ENCODE results near the gene NID1. TPM values are rescaled to one million over a fixed set of nuclear protein-coding genes. Genes with fewer than 3 reads are reported as not detected.
A peak's percentile ranks its signal among the peaks of the same experiment; 100 is the strongest.

The NID1 gene
- total and polyA plus RNA-seq, 11 donors: 19.4 to 157 (median 61.7) TPM

DNA sequence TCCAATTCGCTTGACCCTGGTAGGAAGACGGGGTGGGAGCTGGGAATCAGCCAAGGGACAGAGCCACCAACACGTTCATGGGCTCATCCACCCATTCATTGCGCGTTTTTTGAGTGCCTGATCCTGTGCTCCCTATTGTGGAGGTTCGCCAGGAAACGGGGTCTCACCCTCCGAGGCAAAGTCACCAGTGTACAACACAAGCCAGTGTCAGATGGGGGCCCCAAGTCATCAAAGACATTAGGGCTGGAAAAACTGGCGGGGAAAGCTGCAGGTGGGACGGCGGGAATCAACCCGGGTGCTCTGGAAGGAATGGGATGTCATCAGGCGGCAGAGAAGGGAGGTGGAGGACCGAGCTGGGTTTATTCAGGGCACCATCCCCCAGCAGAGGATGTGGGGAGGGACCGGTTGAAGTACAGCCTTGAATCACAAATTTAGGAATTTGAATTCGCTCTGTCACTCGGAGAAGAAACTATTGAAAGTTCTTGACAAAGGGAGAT lies 667 bp upstream of the NID1 start:
- Histone ChIP-seq H3K36me3 (peaks cover 0 to 17% (median 8%) of the 10 kb centered on the region in 9 donors), H3K27ac (peak overlapping the region; percentile 93 to 100 (median 97)), H3K4me3 (peak overlapping the region; percentile 71 to 98 (median 89)), H3K4me1 (peaks cover 0 to 62% (median 49%) of the 10 kb centered on the region in 12 donors), H3K27me3 (peaks cover 0 to 16% (median 0%) of the 10 kb centered on the region in 9 donors), H3K9me3 (peaks cover 0 to 11% (median 3%) of the 10 kb centered on the region in 12 donors)
- ATAC-seq: peak in 2 of 4 donors; percentile 2 to 4
- 10 to 15% (median 14%) methylated on average over 14 to 17 of the region's 17 CpGs for WGBS, 4 donors
- TF ChIP-seq POLR2A (IDR thresholded peaks at IDR 0.05): no peak
- TF ChIP-seq, protein P1, sequence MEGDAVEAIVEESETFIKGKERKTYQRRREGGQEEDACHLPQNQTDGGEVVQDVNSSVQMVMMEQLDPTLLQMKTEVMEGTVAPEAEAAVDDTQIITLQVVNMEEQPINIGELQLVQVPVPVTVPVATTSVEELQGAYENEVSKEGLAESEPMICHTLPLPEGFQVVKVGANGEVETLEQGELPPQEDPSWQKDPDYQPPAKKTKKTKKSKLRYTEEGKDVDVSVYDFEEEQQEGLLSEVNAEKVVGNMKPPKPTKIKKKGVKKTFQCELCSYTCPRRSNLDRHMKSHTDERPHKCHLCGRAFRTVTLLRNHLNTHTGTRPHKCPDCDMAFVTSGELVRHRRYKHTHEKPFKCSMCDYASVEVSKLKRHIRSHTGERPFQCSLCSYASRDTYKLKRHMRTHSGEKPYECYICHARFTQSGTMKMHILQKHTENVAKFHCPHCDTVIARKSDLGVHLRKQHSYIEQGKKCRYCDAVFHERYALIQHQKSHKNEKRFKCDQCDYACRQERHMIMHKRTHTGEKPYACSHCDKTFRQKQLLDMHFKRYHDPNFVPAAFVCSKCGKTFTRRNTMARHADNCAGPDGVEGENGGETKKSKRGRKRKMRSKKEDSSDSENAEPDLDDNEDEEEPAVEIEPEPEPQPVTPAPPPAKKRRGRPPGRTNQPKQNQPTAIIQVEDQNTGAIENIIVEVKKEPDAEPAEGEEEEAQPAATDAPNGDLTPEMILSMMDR (IDR thresholded peaks at IDR 0.05): no peak
- intact Hi-C loops (cut with DNase I): loop anchor here in 4 of 10 donors (5.0 to 10.0 kb wide), 5 partner anchors 48 to 561 kb away; partner anchors contain the start of genes B3GALNT2 (in 1 of the 4) and LYST (in 1 of the 4)
- DNase-seq: no peak

DNA sequence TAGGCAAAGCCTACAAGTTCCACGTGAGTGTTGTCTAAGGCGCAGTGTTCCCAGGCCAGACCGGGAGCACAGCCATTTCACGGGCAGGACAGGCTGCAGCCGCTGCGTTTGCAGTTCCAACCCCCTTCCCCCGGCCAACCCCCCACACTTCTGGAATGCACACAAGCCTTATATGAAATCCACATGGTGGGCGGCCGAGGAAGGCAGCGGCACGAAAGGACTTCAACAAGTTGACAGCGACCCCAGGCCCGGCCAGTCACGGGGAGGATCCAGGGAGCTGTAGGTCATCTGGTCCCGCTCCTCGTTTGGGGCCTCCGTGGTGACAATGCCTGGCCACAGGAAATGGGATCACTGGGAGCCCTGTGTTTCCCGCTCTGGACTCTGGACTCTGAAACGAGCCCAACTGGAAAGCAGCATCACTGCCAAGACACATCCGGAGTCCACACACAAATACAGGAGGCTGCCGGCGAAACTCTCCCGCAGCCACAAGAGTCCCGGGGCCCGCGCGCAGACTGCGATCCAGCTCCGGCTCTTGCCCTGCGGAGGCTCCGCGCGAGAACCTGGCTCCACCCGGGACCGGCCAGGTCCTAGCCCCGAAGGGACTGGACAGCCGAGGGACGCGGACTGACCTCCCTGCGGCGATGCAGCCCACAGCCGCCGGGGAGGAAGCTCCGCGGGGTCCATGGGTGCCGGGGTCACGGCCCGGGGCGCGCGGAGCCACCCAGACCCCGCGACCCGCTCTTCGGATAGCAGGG lies 794 bp downstream of the NID1 start:
- ATAC-seq (peak; percentile 4 to 23 (median 18)), DNase-seq (peak; percentile 69 to 83 (median 72))
- intact Hi-C loops (cut with DNase I): loop anchor here in 4 of 10 donors (5.0 to 10.0 kb wide), 5 partner anchors 47 to 559 kb away; partner anchors contain the start of genes B3GALNT2 (in 1 of the 4) and LYST (in 1 of the 4)
- Histone ChIP-seq H3K9me3 (no peaks in the 10 kb centered on the region), H3K4me1 (peaks cover 0 to 76% (median 59%) of the 10 kb centered on the region in 12 donors), H3K27me3 (peaks cover 0 to 16% (median 0%) of the 10 kb centered on the region in 9 donors), H3K4me3 (peak overlapping the region; percentile 71 to 98 (median 89)), H3K36me3 (peaks cover 0 to 25% (median 16%) of the 10 kb centered on the region in 9 donors), H3K27ac (peak overlapping the region; percentile 93 to 100 (median 97))
- WGBS, 4 donors: 1 to 4% (median 1%) methylated on average over 32 to 55 of the region's 55 CpGs
- no peak for TF ChIP-seq POLR2A (IDR thresholded peaks at IDR 0.05)
- TF ChIP-seq, protein P1 (IDR thresholded peaks at IDR 0.05): no peak

DNA sequence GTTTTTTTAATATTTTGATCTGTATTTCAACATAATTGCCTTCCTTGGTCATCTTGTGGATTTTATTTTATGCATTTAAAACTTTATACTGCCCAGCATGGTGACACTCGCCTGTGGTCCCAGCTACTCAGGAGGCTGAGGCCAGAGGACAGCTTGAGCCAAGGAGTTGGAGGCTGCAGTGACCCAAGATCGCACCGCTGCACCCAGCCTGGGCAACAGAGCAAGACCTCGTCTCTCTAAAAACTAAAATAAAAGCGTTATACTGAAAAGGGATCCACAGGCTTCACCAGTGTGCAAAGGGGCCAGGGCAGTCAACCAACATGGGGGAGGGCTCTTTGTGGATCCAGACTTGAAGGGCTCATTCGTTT lies 1.4 kb downstream of the NID1 start:
- Histone ChIP-seq H3K36me3 (peaks cover 0 to 25% (median 16%) of the 10 kb centered on the region in 9 donors), H3K9me3 (no peaks in the 10 kb centered on the region), H3K4me3 (peak overlapping the region; percentile 71 to 98 (median 89)), H3K4me1 (peaks cover under 1 to 82% (median 63%) of the 10 kb centered on the region in 12 donors), H3K27ac (peak overlapping the region; percentile 93 to 100 (median 97)), H3K27me3 (peaks cover 0 to 16% (median 0%) of the 10 kb centered on the region in 9 donors)
- DNase-seq (no peak), ATAC-seq (no peak)
- TF ChIP-seq, protein P1 (IDR thresholded peaks at IDR 0.05): no peak
- no peak for TF ChIP-seq POLR2A (IDR thresholded peaks at IDR 0.05)
- intact Hi-C loops (cut with DNase I): loop anchor here in 4 of 10 donors (5.0 to 10.0 kb wide), 5 partner anchors 46 to 559 kb away; partner anchors contain the start of genes B3GALNT2 (in 1 of the 4) and LYST (in 1 of the 4)
- 33 to 42% (median 39%) methylated on average over 6 of the region's 6 CpGs for WGBS, 4 donors

DNA sequence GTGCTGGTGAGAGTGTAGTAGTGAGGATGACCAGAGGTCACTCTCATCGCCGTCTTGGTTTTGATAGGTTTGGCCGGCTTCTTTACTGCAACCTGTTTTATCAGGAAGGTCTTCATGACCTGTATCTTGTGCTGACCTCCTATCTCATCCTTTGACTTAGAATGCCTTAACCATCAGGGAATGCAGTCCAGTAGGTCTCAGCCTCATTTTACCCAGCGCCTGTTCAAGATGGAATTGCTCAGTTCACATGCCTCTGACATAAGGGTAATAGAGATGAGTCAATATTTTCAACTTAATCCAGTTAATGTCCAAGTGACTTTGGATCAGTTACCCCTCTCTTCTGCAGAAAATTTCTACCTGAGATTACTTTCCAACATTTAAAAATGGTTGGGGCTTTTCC lies 4.6 kb downstream of the NID1 start:
- Histone ChIP-seq H3K9me3 (no peaks in the 10 kb centered on the region), H3K36me3 (peaks cover 0 to 26% (median 16%) of the 10 kb centered on the region in 9 donors), H3K4me1 (peaks cover 3 to 74% (median 53%) of the 10 kb centered on the region in 12 donors), H3K27ac (peak overlapping the region in 6 of 12 donors; percentile 2 to 100 (median 53)), H3K27me3 (peaks cover 0 to 13% (median 0%) of the 10 kb centered on the region in 9 donors), H3K4me3 (peak overlapping the region in 2 of 12 donors; percentile 71 to 85)
- TF ChIP-seq POLR2A (IDR thresholded peaks at IDR 0.05): no peak
- intact Hi-C loops (cut with DNase I): loop anchor here in 4 of 10 donors (5.0 to 10.0 kb wide), 5 partner anchors 43 to 555 kb away; partner anchors contain the start of genes B3GALNT2 (in 1 of the 4) and LYST (in 1 of the 4)
- DNase-seq: no peak
- ATAC-seq: no peak
- 87 to 92% (median 90%) methylated on average over 4 of the region's 4 CpGs for WGBS, 4 donors

Measured in heart left ventricle (tissue), 16 donors.